ENCODE data around the gene GUCA2A. TPM values are rescaled to one million over a fixed set of nuclear protein-coding genes. Genes with fewer than 3 reads are reported as not detected.

The GUCA2A gene
- total RNA-seq, 1 donor from 2014 or later, result not detected

- no peak for DNase-seq (ENCODE audit: low spot score in 2 of 2, unreplicated experiment in 2 of 2)
- no peak for TF ChIP-seq CTCF (IDR thresholded peaks at IDR 0.05; ENCODE audit: unreplicated experiment)
- peak overlapping the region; percentile 86 for H3K27ac Mint-ChIP-seq
- peaks cover 48% of the 10 kb centered on the region for H3K4me1 Mint-ChIP-seq
- H3K36me3 Mint-ChIP-seq, result peaks cover 5% of the 10 kb centered on the region
- no peaks in the 10 kb centered on the region for H3K27me3 Mint-ChIP-seq (ENCODE audit: low read depth)
- H3K9me3 Mint-ChIP-seq, result no peaks in the 10 kb centered on the region
- H3K4me3 Mint-ChIP-seq, result no peak overlapping the region
Measured at GRCh38 chr1:42177541-42177981, 13.0 kb upstream of the GUCA2A start.

GRCh38 chr1:42176902-42177519 is 12.5 kb upstream of the GUCA2A start:
- peak; percentile 78 for TF ChIP-seq CTCF (IDR thresholded peaks at IDR 0.05; ENCODE audit: unreplicated experiment)
- Mint-ChIP-seq H3K27ac (no peak overlapping the region), H3K4me1 (peaks cover 54% of the 10 kb centered on the region), H3K9me3 (no peaks in the 10 kb centered on the region), H3K36me3 (peaks cover 5% of the 10 kb centered on the region), H3K27me3 (ENCODE audit: low read depth) (no peaks in the 10 kb centered on the region), H3K4me3 (no peak overlapping the region)
- DNase-seq (ENCODE audit: low spot score in 2 of 2, unreplicated experiment in 2 of 2), result no peak

- peaks cover 65% of the 10 kb centered on the region for H3K4me1 Mint-ChIP-seq
- DNase-seq (ENCODE audit: low spot score in 2 of 2, unreplicated experiment in 2 of 2), result no peak
- H3K9me3 Mint-ChIP-seq, result no peaks in the 10 kb centered on the region
- TF ChIP-seq CTCF (IDR thresholded peaks at IDR 0.05; ENCODE audit: unreplicated experiment), result no peak
- H3K27me3 Mint-ChIP-seq (ENCODE audit: low read depth), result no peaks in the 10 kb centered on the region
- peaks cover 3% of the 10 kb centered on the region for H3K36me3 Mint-ChIP-seq
- H3K4me3 Mint-ChIP-seq, result no peak overlapping the region
- no peak overlapping the region for H3K27ac Mint-ChIP-seq
Measured at GRCh38 chr1:42175314-42176054, 10.9 kb upstream of the GUCA2A start.

- Mint-ChIP-seq H3K27me3 (ENCODE audit: low read depth) (no peaks in the 10 kb centered on the region), H3K9me3 (no peaks in the 10 kb centered on the region), H3K27ac (peak overlapping the region; percentile 18), H3K4me3 (no peak overlapping the region), H3K36me3 (peaks cover 3% of the 10 kb centered on the region), H3K4me1 (peaks cover 53% of the 10 kb centered on the region)
- no peak for DNase-seq (ENCODE audit: low spot score in 2 of 2, unreplicated experiment in 2 of 2)
- TF ChIP-seq CTCF (IDR thresholded peaks at IDR 0.05; ENCODE audit: unreplicated experiment), result no peak
Measured at GRCh38 chr1:42173961-42174735, 9.6 kb upstream of the GUCA2A start.

- Mint-ChIP-seq H3K27me3 (ENCODE audit: low read depth) (no peaks in the 10 kb centered on the region), H3K4me3 (no peak overlapping the region), H3K9me3 (no peaks in the 10 kb centered on the region), H3K4me1 (peaks cover 47% of the 10 kb centered on the region), H3K27ac (peak overlapping the region; percentile 18), H3K36me3 (peaks cover 3% of the 10 kb centered on the region)
- peak in 1 of 2 experiments; percentile 83 for DNase-seq (ENCODE audit: low spot score in 2 of 2, unreplicated experiment in 2 of 2)
- TF ChIP-seq CTCF (IDR thresholded peaks at IDR 0.05; ENCODE audit: unreplicated experiment), result peak; percentile 98
Measured at GRCh38 chr1:42173155-42173933, 8.8 kb upstream of the GUCA2A start.
